NCI-H187 (cell line): ENCODE data around the gene NOTCH4.
"Not testable (repeated sequence)": the region's sequence is repeated elsewhere in the genome, so short reads cannot be mapped to it uniquely, and the experiment has no call there.

Experiments
- DNase-seq, 2 experiments: peaks; one replicate each; lab custom pipeline; 2025; lab: John Stamatoyannopoulos, UW

The NOTCH4 gene

GRCh38 chr6:32223258-32224235 lies at the start of gene NOTCH4:
TSS of gene NOTCH4 (minus strand) at chr6:32224067. CDS start at chr6:32223928, 139 bp downstream.
- DNase-seq, result no peak

DNA sequence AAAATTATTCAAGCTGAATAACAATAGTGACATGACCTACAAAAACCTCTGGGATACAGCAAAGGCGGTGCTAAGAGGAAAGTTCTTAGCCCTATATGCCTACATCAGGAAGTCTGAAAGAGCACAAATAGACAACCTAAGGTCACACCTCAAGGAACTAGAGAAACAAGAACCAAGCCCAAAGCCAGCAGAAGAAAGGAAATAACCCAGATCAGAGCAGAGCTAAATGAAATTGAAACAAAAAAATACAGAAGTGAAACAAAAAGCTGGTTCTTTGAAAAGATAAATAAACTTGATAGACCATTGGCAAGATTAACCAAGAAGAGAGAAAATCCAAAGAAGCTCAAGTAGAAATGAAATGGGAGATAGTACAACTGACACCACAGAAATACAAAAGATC lies 47.6 kb upstream of the NOTCH4 start:
- no peak for DNase-seq

DNA sequence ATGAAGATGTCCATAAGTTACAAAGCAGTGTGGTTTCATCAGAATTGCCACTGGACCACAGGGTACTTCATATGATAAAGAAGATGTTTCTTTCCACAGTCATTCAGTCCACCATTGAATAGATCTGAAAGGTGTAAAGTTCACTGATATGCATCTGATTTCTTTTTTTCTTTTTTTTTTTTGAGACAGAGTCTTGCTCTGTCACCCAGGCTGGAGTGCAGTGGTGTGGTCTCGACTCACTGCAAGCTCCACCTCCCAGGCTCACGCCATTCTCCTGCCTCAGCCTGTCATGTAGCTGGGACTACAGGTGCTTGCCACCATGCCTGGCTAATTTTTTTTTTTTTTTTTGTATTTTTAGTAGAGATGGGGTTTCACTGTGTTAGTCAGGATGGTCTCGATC lies 44.6 kb upstream of the NOTCH4 start:
- not testable (repeated sequence) for DNase-seq

DNA sequence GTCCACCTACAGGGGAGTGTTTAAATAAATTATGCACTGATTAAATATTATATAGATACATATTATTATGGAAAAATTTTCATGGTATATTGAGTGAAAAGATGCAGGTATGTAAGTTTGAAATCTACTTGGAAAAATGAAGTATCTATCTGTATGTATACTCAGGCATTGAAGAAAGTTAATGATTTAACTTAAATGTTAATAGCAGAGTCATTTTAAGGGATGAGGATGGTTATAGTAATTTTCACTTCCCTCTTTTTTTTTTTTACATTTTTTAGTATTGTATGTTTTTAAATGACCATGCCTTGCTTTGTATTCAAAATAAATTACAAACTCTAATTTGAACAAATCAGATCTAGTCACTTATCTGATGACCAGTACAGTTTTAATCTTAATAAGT lies 43.2 kb upstream of the NOTCH4 start:
- no peak for DNase-seq

- not testable (repeated sequence) for DNase-seq
These were observed 33.4 kb upstream of the NOTCH4 start for GRCh38 chr6:32257262-32257661.

- no peak for DNase-seq
These were observed 31.6 kb upstream of the NOTCH4 start for GRCh38 chr6:32255199-32256153.

DNA sequence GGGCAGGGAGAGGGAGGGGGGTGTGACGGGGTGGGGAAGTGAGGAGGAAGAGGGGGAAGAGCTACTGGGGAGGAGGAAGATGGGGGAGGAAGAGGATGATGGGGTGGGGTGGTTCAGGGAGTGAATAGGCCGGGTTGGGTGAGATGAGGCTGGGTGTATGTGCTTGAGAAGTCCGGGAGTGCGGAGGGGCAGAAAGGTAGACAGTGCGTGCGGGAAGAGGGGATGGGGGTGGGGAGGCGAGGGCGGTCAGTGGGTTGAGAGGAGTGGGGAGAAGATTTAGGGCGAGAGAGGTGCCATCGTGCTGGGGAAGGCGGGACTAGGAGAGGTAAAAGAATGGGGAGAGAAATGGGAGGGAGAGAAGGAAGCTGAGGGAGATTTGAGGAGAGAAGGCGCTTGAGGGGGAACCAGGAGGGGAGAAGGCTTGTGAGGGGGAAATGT lies 30.9 kb upstream of the NOTCH4 start:
- no peak for DNase-seq

- DNase-seq, result no peak
These were observed 28.6 kb upstream of the NOTCH4 start for GRCh38 chr6:32252331-32253009.

- no peak for DNase-seq
These were observed 25.4 kb upstream of the NOTCH4 start for GRCh38 chr6:32249262-32249661.

DNA sequence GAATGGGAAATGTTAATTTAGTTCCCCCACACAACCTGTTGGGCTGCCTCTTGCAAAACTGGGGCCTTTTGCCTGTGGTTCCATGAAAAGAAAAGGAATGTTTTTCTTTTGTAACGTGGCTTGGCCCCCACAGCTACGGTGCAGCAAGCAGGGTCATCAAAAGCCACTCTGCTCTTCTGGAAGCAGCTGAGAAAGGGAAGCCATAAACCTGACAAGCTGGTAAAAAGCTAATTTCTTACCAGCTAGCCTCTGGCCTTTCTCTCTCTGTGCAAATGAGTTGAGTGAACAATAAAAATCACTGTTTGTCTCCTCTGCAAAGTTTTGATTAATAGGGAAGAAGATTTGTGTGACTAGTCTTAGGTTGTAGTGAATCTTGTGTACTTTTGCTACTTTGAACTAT lies 23.5 kb upstream of the NOTCH4 start:
- DNase-seq, result no peak

GRCh38 chr6:32244946-32245398 lies 21.1 kb upstream of the NOTCH4 start:
- DNase-seq, result peak; percentile 16 to 18

- DNase-seq, result no peak
These were observed 20.4 kb upstream of the NOTCH4 start for GRCh38 chr6:32244270-32244669.

DNA sequence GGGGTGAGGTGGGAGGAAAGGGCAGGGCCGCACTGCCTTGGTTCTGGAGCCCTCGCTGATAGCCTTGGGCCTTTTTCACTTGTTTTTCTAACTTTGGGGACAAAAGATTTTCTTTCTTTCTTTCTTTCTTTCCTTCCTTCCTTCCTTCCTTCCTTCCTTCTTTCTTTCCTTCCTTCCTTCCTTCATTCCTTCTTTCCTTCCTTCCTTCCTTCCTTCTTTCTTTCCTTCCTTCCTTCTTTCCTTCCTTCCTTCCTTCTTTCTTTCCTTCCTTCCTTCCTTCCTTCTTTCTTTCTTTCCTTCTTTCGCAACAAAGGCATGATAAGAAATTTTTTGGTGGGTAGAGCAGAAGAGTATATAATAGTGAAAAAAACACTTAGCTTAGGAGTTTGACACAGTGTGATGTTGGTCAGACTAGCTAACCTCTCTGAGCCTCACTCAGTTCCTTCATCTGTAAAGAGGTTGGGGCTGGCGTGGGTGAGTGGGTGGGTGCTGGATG lies 18.5 kb upstream of the NOTCH4 start:
- DNase-seq, result not testable (repeated sequence)

- DNase-seq, result no peak
These were observed 16.8 kb upstream of the NOTCH4 start for GRCh38 chr6:32240686-32241085.

GRCh38 chr6:32239462-32239861 lies 15.6 kb upstream of the NOTCH4 start:
- no peak for DNase-seq

DNA sequence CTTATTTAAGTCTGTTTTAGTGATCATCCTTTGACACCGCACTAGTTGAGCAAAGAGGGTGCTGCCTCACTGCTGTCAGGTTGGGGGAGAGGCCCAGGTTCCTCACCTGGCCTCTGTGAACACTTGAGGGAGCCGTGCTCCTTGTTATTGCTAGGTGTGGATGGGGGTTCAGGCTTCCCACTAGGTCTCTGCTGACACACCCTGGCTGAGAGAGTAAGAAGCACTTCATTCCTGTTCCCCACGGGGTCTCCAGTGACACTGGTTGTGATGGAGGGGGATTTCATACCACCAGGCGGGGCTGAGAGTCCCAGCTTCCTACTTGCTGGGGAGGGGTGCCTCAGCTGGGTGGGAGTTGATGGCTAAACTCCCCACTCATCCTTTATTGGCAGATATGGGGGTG lies 11.1 kb upstream of the NOTCH4 start:
- no peak for DNase-seq

DNA sequence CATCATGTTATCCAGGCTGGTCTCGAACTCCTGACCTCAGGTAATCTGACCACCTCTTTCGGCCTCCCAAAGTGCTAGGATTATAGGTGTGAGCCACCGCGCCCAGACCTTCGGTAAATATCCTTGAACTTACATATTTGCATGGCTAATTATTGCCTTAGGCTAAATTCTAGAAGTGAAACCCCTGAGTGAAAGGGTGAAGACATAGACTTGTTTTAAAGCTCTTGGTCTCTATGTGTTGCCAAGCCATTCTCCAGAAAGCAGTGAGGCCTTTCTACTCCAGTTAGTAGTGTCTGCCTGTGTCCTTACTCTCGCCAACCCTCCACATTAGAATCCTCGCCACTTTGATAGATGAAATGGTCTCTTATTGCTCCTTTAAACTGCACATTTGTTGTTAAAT lies 2.6 kb upstream of the NOTCH4 start:
- no peak for DNase-seq

GRCh38 chr6:32224696-32225095 lies 829 bp upstream of the NOTCH4 start:
- no peak for DNase-seq

- no peak for DNase-seq
These were observed 1.3 kb downstream of the NOTCH4 start for GRCh38 chr6:32222333-32223230.

GRCh38 chr6:32220021-32220420 lies 3.8 kb downstream of the NOTCH4 start:
- DNase-seq, result no peak

DNA sequence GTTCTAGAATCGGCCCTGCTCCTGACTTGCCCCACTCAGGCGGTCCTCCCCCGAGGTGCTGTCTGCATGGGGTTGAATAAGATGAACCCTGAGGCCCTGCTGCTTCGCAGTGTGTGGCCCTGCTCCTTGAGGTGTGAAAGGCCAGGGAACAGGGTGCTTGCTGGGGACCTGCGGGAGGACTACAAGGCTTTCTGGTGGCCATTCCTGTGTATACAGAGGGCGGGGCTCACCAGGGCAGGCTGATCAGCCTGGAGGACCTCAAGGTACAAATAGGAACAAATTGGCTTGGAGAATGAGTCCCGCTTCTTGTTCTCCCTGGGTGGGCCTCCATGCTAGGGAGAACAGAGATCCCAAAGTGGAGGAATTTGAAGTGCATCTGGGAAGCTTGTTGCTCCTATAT lies 5.7 kb downstream of the NOTCH4 start:
- no peak for DNase-seq
